Stimulated activated CD8-positive, alpha-beta memory T cell treated with anti-CD3 and anti-CD28 coated beads, Interleukin-12 subunit alpha, Interleukin-12 subunit beta, amount 100 ng/mL, for 24 hours (primary cell): Measurements from ENCODE around the gene SRPK2.
"Not testable (repeated sequence)": the region's sequence is repeated elsewhere in the genome, so short reads cannot be mapped to it uniquely, and the experiment has no call there.

ENCODE experiments used
- DNase-seq: peaks from one replicate; pipeline ENCODE4 v3.0.0-alpha.2; 2020; ENCODE audit errors: extremely low read depth

The SRPK2 gene

GRCh38 chr7:105339404-105340323 is 49.1 kb downstream of the SRPK2 start:
- no peak for DNase-seq

GRCh38 chr7:105337529-105337928 is 51.2 kb downstream of the SRPK2 start:
- no peak for DNase-seq

- no peak for DNase-seq
These were observed 52.7 kb downstream of the SRPK2 start for GRCh38 chr7:105336009-105336408.

- DNase-seq, result not testable (repeated sequence)
These were observed 56.1 kb downstream of the SRPK2 start for GRCh38 chr7:105332661-105333060.

- DNase-seq, result no peak
These were observed 58.2 kb downstream of the SRPK2 start for GRCh38 chr7:105330526-105330925.

GRCh38 chr7:105327201-105327600 is 61.5 kb downstream of the SRPK2 start:
- DNase-seq, result no peak

- DNase-seq, result no peak
These were observed 63.4 kb downstream of the SRPK2 start for GRCh38 chr7:105325216-105325904.

GRCh38 chr7:105324606-105325005 is 64.1 kb downstream of the SRPK2 start:
- DNase-seq, result not testable (repeated sequence)

- DNase-seq, result no peak
These were observed 65.4 kb downstream of the SRPK2 start for GRCh38 chr7:105323366-105323765.

GRCh38 chr7:105322655-105323277 is 66.0 kb downstream of the SRPK2 start:
- DNase-seq, result no peak

- DNase-seq, result no peak
These were observed 66.8 kb downstream of the SRPK2 start for GRCh38 chr7:105321754-105322455.

GRCh38 chr7:105320896-105321295 is 67.8 kb downstream of the SRPK2 start:
- no peak for DNase-seq

- no peak for DNase-seq
These were observed 69.1 kb downstream of the SRPK2 start for GRCh38 chr7:105319578-105319977.

GRCh38 chr7:105316578-105317344 is 72.0 kb downstream of the SRPK2 start:
- no peak for DNase-seq

GRCh38 chr7:105315357-105315756 is 73.4 kb downstream of the SRPK2 start:
- DNase-seq, result no peak

- DNase-seq, result no peak
These were observed 79.2 kb downstream of the SRPK2 start for GRCh38 chr7:105309235-105310169.

GRCh38 chr7:105307163-105307672 is 81.5 kb downstream of the SRPK2 start:
- DNase-seq, result no peak

- no peak for DNase-seq
These were observed 82.4 kb downstream of the SRPK2 start for GRCh38 chr7:105306298-105306748.

GRCh38 chr7:105305633-105306032 is 83.1 kb downstream of the SRPK2 start:
- DNase-seq, result no peak
